Measurements from ENCODE around the gene QSOX2.

DNA sequence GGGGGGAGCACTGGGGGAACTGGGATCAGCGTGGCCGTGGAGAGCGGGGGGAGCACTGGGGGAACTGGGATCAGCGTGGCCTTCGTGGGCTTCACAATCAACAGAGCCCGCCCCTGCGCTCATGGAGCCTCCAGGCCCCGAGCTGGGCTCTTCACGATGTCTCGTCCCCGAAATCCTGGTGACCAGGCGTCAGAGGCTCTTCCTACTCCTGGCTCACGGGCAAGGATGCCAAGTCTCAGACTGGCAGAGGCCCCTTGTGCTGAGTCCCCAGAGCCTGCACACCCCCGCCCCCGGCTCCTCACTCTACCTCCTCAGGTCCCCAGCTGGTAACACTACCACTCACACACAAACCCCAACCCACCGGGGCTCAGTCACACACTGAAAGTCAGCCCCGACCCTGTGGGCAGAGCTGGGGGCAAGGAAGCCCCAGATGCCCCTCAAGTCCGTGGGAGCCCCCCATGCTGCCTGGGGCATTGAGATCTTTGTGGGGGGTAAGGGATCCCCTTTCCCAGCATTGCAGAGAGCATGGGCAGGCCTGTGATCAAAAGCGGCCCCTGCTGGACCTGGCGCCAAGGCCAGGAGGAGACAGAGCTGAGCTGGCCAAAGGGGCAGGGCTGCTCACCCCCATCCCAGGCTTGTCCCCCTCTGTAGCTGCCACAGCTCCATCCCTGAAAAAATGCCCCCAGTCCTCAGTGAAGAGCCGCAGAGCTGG is 67.4 kb downstream of the QSOX2 start:
- no peak for TF ChIP-seq EZH2 (IDR thresholded peaks at IDR 0.05; ENCODE audit: borderline replicate concordance, low read length)
- TF ChIP-seq, protein P1, sequence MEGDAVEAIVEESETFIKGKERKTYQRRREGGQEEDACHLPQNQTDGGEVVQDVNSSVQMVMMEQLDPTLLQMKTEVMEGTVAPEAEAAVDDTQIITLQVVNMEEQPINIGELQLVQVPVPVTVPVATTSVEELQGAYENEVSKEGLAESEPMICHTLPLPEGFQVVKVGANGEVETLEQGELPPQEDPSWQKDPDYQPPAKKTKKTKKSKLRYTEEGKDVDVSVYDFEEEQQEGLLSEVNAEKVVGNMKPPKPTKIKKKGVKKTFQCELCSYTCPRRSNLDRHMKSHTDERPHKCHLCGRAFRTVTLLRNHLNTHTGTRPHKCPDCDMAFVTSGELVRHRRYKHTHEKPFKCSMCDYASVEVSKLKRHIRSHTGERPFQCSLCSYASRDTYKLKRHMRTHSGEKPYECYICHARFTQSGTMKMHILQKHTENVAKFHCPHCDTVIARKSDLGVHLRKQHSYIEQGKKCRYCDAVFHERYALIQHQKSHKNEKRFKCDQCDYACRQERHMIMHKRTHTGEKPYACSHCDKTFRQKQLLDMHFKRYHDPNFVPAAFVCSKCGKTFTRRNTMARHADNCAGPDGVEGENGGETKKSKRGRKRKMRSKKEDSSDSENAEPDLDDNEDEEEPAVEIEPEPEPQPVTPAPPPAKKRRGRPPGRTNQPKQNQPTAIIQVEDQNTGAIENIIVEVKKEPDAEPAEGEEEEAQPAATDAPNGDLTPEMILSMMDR (IDR thresholded peaks at IDR 0.05; ENCODE audit: low read length) = no peak
